Measurements from ENCODE around the gene ANO8.
A peak's percentile ranks its signal among the peaks of the same experiment; 100 is the strongest.
"Not testable (repeated sequence)": the region's sequence is repeated elsewhere in the genome, so short reads cannot be mapped to it uniquely, and the experiment has no call there.

ANO8 gene

GRCh38 chr19:17334414-17335409 lies at the start of gene ANO8:
ANO8 (minus strand) TSS chr19:17334855; CDS start chr19:17334670, 185 bp downstream.
- DNase-seq (ENCODE audit: low spot score), result peak; percentile 94

GRCh38 chr19:17380426-17381138 lies 45.9 kb upstream of the ANO8 start:
- no peak for DNase-seq (ENCODE audit: low spot score)

GRCh38 chr19:17379221-17379631 lies 44.6 kb upstream of the ANO8 start:
- DNase-seq (ENCODE audit: low spot score), result no peak

- no peak for DNase-seq (ENCODE audit: low spot score)
Observed at GRCh38 chr19:17378271-17378670, 43.6 kb upstream of the ANO8 start.

GRCh38 chr19:17376935-17377600 lies 42.4 kb upstream of the ANO8 start, which contains the start of gene PLVAP:
PLVAP (minus strand) TSS chr19:17377342; CDS start chr19:17377288, 54 bp downstream.
- DNase-seq (ENCODE audit: low spot score), result no peak

GRCh38 chr19:17370026-17370587 lies 35.5 kb upstream of the ANO8 start:
- DNase-seq (ENCODE audit: low spot score), result no peak

- DNase-seq (ENCODE audit: low spot score), result no peak
Observed at GRCh38 chr19:17365361-17365760, 30.7 kb upstream of the ANO8 start.

GRCh38 chr19:17363852-17364605 lies 29.4 kb upstream of the ANO8 start:
- DNase-seq (ENCODE audit: low spot score), result not testable (repeated sequence)

GRCh38 chr19:17359905-17360800 lies 25.5 kb upstream of the ANO8 start:
- DNase-seq (ENCODE audit: low spot score), result no peak

GRCh38 chr19:17358395-17358794 lies 23.7 kb upstream of the ANO8 start:
- no peak for DNase-seq (ENCODE audit: low spot score)

GRCh38 chr19:17357724-17358123 lies 23.1 kb upstream of the ANO8 start:
- DNase-seq (ENCODE audit: low spot score), result no peak

GRCh38 chr19:17357078-17357666 lies 22.5 kb upstream of the ANO8 start:
- no peak for DNase-seq (ENCODE audit: low spot score)

GRCh38 chr19:17353386-17353785 lies 18.7 kb upstream of the ANO8 start:
- no peak for DNase-seq (ENCODE audit: low spot score)

- no peak for DNase-seq (ENCODE audit: low spot score)
Observed at GRCh38 chr19:17352608-17353280, 18.1 kb upstream of the ANO8 start.

GRCh38 chr19:17351815-17352435 lies 17.3 kb upstream of the ANO8 start:
- DNase-seq (ENCODE audit: low spot score), result no peak

- DNase-seq (ENCODE audit: low spot score), result no peak
Observed at GRCh38 chr19:17348700-17349099, 14.0 kb upstream of the ANO8 start.

GRCh38 chr19:17347877-17348276 lies 13.2 kb upstream of the ANO8 start:
- DNase-seq (ENCODE audit: low spot score), result no peak

- DNase-seq (ENCODE audit: low spot score), result no peak
Observed at GRCh38 chr19:17347361-17347760, 12.7 kb upstream of the ANO8 start.
